ENCODE measurements around the gene TFAP2E.
A peak's percentile ranks its signal among the peaks of the same experiment; 100 is the strongest.

The TFAP2E gene

GRCh38 chr1:35560256-35561225 is 12.6 kb upstream of the TFAP2E start:
- DNase-seq (ENCODE audit: low read depth), result no peak
- H3K4me3 ChIP-seq (ENCODE audit: low read depth, low read length), result no peak overlapping the region

GRCh38 chr1:35561297-35561971 is 11.7 kb upstream of the TFAP2E start:
- no peak overlapping the region for H3K4me3 ChIP-seq (ENCODE audit: low read depth, low read length)
- DNase-seq (ENCODE audit: low read depth), result no peak
- no peak for TF ChIP-seq CTCF (IDR thresholded peaks at IDR 0.05; ENCODE audit: insufficient read depth, low read depth, low read length, missing control alignments)

More at GRCh38 chr1:35560256-35561225, 12.6 kb upstream of the TFAP2E start:
- no peak for TF ChIP-seq CTCF (IDR thresholded peaks at IDR 0.05; ENCODE audit: insufficient read depth, low read depth, low read length, missing control alignments)

GRCh38 chr1:35561972-35562680 is 11.0 kb upstream of the TFAP2E start:
- TF ChIP-seq CTCF (IDR thresholded peaks at IDR 0.05; ENCODE audit: insufficient read depth, low read depth, low read length, missing control alignments), result no peak
- H3K4me3 ChIP-seq (ENCODE audit: low read depth, low read length), result no peak overlapping the region
- no peak for DNase-seq (ENCODE audit: low read depth)

GRCh38 chr1:35563166-35563565 is 9.9 kb upstream of the TFAP2E start:
- no peak overlapping the region for H3K4me3 ChIP-seq (ENCODE audit: low read depth, low read length)
- no peak for DNase-seq (ENCODE audit: low read depth)
- TF ChIP-seq CTCF (IDR thresholded peaks at IDR 0.05; ENCODE audit: insufficient read depth, low read depth, low read length, missing control alignments), result no peak

- DNase-seq (ENCODE audit: low read depth), result peak; percentile 90
- peak; percentile 88 for TF ChIP-seq CTCF (IDR thresholded peaks at IDR 0.05; ENCODE audit: insufficient read depth, low read depth, low read length, missing control alignments)
- no peak overlapping the region for H3K4me3 ChIP-seq (ENCODE audit: low read depth, low read length)
Measured at GRCh38 chr1:35564037-35564883, 8.9 kb upstream of the TFAP2E start.
